CD4-positive, alpha-beta T cell treated with Interleukin-1 beta for 1 hour (primary cell): ENCODE measurements around the gene IL18R1.
A peak's percentile ranks its signal among the peaks of the same experiment; 100 is the strongest.

Source experiments
- DNase-seq, 2 donors: peaks; one replicate each; pipeline ENCODE4 v3.0.0-alpha.2; 2020 to 2022

The IL18R1 gene, protein sequence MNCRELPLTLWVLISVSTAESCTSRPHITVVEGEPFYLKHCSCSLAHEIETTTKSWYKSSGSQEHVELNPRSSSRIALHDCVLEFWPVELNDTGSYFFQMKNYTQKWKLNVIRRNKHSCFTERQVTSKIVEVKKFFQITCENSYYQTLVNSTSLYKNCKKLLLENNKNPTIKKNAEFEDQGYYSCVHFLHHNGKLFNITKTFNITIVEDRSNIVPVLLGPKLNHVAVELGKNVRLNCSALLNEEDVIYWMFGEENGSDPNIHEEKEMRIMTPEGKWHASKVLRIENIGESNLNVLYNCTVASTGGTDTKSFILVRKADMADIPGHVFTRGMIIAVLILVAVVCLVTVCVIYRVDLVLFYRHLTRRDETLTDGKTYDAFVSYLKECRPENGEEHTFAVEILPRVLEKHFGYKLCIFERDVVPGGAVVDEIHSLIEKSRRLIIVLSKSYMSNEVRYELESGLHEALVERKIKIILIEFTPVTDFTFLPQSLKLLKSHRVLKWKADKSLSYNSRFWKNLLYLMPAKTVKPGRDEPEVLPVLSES

DNA sequence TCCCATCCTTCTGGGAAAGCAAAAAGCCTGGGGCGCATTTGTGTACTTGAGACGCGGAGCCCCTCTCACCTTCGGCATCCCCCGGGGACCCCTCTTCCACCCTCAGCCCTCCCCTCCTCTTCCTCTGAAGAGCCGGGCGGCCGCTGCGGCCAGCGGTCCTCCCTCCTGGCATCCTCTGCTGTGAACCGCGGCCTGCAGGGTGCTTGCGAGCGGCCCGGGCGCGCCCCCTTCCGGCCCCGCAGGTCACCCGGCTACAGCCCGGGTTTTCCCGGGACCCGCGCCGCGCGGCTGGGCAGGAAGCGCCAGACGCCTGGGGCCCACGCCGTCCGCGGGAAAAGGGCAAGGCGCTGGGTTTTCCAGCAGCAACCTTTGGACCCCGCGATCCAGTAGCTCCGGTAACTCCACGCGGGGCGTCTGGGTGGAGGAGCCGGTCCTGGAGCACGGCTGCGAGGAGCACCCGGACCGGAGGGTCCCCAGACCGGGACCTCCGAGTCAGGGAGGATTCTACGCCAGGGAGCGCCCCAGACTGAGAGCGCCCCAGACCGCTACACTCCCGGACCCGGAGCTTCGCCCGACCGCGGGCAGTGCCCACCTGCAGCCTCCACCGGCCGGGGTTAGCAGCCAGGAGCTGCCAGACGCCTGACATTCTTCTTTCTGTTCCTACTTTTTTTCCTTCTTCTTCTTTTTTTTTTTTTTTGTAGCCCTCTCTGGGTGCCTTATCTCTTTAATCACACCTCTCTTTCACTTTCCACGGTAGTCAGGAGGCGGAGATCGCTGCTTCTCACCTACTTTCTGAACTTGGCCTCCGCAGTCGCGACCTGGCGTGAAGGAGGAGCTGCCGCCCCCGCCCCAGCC is at the start of gene IL18R1:
IL18R1 (plus strand) TSS at position 271 of the 855 bp plus-strand sequence. CDS start 6,865 bp downstream, outside the sequence.
- DNase-seq = peak; percentile 65 to 69

DNA sequence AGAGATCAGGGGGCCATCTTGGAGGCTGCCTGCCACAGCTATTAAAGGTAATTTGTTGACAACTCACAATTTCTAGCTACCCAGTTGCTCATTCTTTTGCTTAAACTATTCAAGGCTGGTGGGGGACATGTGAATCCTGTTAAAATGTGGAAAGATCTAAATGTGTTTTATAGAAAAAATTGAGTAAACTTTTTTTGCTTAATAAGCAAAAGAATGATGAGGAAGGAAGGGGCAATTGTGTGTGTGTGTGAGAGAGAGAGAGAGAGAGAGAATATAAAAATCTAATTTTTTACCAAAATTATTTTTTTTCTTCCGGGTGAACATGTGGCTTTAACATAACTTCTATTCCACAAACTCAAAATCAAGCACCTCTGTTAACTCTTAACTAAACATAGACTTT is 49.5 kb upstream of the IL18R1 start:
- DNase-seq = no peak

- no peak for DNase-seq
Measured at GRCh38 chr2:102310964-102311640, 44.5 kb upstream of the IL18R1 start, which contains the start of gene IL1RL1. Gene IL1RL1 (plus strand): TSS chr2:102311563. CDS start chr2:102338265, 26,702 bp downstream.

- DNase-seq = no peak
Measured at GRCh38 chr2:102313025-102313424, 42.6 kb upstream of the IL18R1 start.

DNA sequence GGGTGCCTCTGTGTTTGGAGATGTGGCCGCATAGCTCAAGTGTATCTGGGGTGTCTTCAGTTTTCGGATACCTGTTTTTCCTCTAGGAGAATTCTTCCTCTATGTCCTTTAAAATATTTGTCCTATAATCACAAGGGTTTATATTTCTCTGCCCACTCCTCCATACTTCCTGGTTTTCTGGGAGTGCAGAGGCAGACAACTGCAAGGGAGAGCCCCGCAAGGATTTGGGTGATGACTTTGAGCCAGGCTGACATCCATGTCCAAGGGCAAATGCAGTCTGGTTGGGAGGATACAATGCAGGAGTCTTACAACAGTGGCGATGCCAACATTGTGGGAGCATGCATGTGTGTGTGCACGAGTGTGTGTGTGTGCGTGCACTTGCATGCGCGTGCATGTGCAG is 42.1 kb upstream of the IL18R1 start:
- DNase-seq = no peak

DNA sequence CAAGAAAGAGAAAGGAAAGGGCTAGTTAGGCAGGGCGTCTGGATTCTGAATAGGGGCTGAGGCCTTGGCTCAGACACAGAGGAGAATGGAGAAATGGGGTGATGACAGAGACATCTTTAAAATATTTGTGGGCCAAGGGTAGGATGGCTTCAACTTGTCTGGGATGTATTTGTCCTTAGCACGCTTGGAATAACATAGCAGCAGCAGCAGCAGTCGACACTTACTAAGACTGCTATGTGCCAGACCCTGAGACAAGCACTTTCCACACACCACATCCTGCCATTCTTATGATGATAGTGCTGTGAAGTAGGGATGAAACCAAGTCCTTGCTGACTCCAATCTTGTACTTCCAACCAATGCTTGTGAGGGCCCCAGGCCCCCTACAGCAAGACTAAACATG is 41.6 kb upstream of the IL18R1 start:
- no peak for DNase-seq

- no peak for DNase-seq
Measured at GRCh38 chr2:102315921-102316320, 39.7 kb upstream of the IL18R1 start.

- no peak for DNase-seq
Measured at GRCh38 chr2:102317715-102318114, 37.9 kb upstream of the IL18R1 start.

- DNase-seq = no peak
Measured at GRCh38 chr2:102318437-102318836, 37.2 kb upstream of the IL18R1 start.

DNA sequence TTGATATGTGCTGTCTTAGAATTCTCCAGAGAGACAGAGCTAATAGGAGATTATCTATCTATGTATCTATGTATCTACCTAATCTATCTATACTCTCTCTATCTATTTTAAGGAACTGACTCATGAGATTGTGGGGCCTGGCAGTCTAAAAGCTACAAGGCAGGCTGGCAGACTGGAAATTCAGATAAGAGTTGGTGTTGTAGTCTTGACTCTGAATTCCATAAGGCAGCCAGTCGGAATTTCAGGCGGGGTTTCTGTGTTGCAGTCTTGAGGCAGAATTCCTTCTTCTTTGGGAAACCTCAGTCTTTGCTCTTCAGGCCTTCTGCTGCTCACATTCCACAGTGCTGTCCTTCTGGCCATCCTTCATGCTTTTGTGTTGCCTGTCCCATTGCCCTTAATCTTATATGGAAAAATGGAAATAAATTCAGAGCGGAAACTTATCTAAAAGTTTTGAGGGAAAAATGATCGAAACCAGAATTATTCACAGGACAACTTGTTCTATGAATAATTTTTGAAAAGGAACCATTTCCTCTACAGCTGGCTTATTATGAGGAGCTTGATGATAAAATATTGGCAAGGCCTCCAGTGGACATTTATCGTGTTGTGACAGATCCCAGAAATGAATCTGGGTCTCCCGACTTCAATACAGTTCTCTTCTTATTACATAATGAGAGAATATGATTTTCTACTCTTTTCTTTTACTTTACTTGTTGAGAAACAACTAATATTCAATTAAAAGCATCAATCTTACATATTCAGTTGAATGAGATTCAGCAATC is 33.5 kb upstream of the IL18R1 start:
- no peak for DNase-seq

DNA sequence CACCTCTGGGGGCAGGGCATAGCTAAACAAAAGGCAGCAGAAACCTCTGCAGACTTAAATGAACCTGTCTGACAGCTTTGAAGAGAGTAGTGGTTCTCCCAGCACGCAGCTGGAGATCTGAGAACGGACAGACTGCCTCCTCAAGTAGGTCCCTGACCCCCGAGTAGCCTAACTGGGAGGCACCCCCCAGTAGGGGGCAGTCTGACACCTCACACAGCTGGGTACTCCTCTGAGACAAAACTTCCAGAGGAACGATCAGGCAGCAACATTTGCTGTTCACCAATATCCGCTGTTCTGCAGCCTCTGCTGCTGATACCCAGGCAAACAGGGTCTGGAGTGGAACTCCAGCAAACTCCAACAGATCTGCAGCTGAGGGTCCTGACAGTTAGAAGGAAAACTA is 30.7 kb upstream of the IL18R1 start:
- peak; percentile 9 to 36 for DNase-seq

- no peak for DNase-seq
Measured at GRCh38 chr2:102331311-102331980, 24.1 kb upstream of the IL18R1 start.

GRCh38 chr2:102334486-102334885 is 21.1 kb upstream of the IL18R1 start:
- DNase-seq = no peak

DNA sequence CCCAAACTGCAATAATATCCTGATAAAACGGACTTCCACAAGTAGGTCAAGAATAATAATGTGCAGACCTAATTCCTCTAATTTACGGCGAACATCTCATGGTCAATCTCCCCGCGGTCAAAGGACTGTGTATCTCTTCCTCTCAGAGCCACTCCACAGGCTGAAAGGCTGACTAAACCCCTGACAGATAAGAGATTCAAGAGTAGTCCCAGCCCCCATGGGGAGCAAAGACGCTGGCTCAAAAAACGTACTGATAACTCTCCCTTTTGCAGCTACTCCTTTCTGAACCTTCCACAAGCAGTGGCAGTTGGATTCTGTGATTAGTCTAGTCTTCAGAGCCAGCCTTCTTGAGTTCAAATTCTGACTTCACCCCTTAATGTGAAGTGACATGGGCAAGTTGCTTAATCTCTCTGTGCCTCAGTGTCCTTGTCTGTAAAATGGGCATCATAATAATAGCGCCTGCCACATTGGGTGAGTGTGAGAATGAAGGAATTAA is 19.7 kb upstream of the IL18R1 start:
- no peak for DNase-seq

DNA sequence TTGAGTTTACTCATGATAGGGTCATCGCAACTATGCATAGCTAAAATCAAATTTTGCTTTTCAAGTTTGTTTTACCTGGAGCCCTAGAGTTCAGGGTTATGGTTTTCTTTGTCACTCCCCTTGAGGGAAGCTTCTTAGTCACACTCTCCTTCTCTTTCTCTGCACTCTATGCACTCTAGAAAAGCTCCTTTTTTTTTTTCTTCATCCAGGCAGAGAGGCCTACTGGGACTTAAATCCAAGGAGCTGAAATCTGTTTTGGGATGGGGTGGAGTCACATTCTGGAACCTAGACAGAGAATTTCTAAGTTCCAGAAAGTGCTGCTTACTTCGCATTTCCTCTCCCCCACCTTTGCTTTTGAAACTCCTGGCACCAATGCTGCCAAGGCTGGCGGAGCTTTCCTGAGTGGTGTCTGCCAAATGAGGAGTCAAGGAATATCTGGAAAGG is 19.1 kb upstream of the IL18R1 start:
- DNase-seq = no peak

GRCh38 chr2:102337012-102337411 is 18.6 kb upstream of the IL18R1 start:
- DNase-seq = no peak

- DNase-seq = no peak
Measured at GRCh38 chr2:102337481-102338386, 17.9 kb upstream of the IL18R1 start.

DNA sequence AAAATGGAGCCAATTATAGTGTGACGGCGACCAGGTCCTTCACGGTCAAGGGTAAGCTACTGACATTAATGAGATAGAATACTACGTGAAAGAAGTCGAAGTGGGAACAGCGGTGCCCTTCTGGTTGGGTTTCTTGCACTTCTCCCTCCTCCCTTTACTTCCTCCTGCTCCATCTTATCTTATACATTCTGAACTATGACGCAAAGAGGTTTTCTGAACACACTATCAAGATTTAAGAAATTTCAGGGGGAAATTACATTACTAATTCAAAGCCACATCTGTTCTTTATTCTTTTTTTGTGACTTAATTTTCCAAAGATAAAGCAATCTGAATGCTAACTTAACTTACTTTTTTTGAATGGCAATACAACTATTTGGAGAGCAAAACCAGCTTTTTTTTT is 14.8 kb upstream of the IL18R1 start:
- DNase-seq = no peak

DNA sequence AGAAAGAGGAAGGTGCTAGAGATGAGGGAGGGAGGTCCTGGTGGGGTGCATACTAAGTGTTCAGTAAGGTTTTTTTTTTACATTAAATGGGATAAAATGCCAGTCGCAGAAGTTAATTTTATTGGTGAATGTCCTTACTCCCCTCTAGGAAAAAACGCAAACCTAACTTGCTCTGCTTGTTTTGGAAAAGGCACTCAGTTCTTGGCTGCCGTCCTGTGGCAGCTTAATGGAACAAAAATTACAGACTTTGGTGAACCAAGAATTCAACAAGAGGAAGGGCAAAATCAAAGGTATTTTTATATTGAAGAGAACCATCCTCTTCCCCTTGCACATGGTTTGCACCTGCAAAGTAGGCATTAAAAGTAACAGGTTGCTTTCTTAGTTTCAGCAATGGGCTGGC is 12.7 kb upstream of the IL18R1 start:
- DNase-seq = no peak

DNA sequence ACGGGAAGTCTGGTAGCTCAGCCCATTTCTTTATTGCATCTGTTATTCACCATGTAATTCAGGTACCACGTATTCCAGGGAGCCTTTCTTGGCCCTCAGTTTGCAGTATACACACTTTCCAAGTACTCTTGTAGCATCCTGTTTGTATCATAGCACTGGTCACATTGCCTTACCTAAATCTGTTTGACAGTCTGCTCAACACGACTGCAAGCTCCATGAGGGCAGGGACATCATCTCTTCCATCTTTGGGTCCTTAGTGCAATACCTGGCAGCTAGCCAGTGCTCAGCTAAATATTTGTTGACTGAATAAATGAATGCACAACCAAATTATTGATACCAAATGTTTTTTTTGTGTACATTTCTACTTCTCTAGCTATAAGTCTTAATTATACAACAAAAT is 11.2 kb upstream of the IL18R1 start:
- DNase-seq = no peak
